GM18520 (cell line): ENCODE results near the gene ANTXR1.
"Not testable (repeated sequence)": the region's sequence is repeated elsewhere in the genome, so short reads cannot be mapped to it uniquely, and the experiment has no call there.

ENCODE experiments used
- ATAC-seq: cut with Tn5 transposase; IDR thresholded peaks from one replicate; pipeline ENCODE4 v1.9.1; 2021; ENCODE audit not compliant: unreplicated experiment

ANTXR1 gene

GRCh38 chr2:69253611-69254301 is 240.8 kb downstream of the ANTXR1 start:
- ATAC-seq = no peak

GRCh38 chr2:69255760-69256159 is 242.8 kb downstream of the ANTXR1 start:
- ATAC-seq = no peak

GRCh38 chr2:69259994-69260591 is 247.1 kb downstream of the ANTXR1 start:
- not testable (repeated sequence) for ATAC-seq

GRCh38 chr2:69260666-69261065 is 247.7 kb downstream of the ANTXR1 start:
- no peak for ATAC-seq

GRCh38 chr2:69269330-69269729 is 256.4 kb downstream of the ANTXR1 start:
- no peak for ATAC-seq

GRCh38 chr2:69271831-69272257 is 258.9 kb downstream of the ANTXR1 start:
- no peak for ATAC-seq

GRCh38 chr2:69272803-69273471 is 260.0 kb downstream of the ANTXR1 start:
- no peak for ATAC-seq

- ATAC-seq = no peak
Observed at GRCh38 chr2:69275490-69275889, 262.5 kb downstream of the ANTXR1 start.

- ATAC-seq = no peak
Observed at GRCh38 chr2:69278366-69278765, 265.4 kb downstream of the ANTXR1 start.

- ATAC-seq = no peak
Observed at GRCh38 chr2:69279211-69279610, 266.2 kb downstream of the ANTXR1 start.

- ATAC-seq = no peak
Observed at GRCh38 chr2:69279931-69280681, 267.1 kb downstream of the ANTXR1 start.

GRCh38 chr2:69280796-69281412 is 267.9 kb downstream of the ANTXR1 start:
- no peak for ATAC-seq

- ATAC-seq = no peak
Observed at GRCh38 chr2:69285379-69285894, 272.5 kb downstream of the ANTXR1 start.

GRCh38 chr2:69287544-69287943 is 274.6 kb downstream of the ANTXR1 start:
- no peak for ATAC-seq

- no peak for ATAC-seq
Observed at GRCh38 chr2:69288429-69288828, 275.4 kb downstream of the ANTXR1 start.

- no peak for ATAC-seq
Observed at GRCh38 chr2:69291004-69291650, 278.1 kb downstream of the ANTXR1 start.

GRCh38 chr2:69291721-69292120 is 278.7 kb downstream of the ANTXR1 start:
- no peak for ATAC-seq

GRCh38 chr2:69292256-69292655 is 279.3 kb downstream of the ANTXR1 start:
- ATAC-seq = no peak

GRCh38 chr2:69296421-69296820 is 283.4 kb downstream of the ANTXR1 start:
- no peak for ATAC-seq

GRCh38 chr2:69297216-69297615 is 284.2 kb downstream of the ANTXR1 start:
- no peak for ATAC-seq
